Suppressor macrophage treated with lipopolysaccharide for 4 hours (primary cell): ENCODE data around the gene FAM200A.
"Not testable (repeated sequence)": the region's sequence is repeated elsewhere in the genome, so short reads cannot be mapped to it uniquely, and the experiment has no call there.

ENCODE experiments used
- DNase-seq: peaks from one replicate; pipeline ENCODE4 v3.0.0-alpha.2; 2020

FAM200A gene

DNA sequence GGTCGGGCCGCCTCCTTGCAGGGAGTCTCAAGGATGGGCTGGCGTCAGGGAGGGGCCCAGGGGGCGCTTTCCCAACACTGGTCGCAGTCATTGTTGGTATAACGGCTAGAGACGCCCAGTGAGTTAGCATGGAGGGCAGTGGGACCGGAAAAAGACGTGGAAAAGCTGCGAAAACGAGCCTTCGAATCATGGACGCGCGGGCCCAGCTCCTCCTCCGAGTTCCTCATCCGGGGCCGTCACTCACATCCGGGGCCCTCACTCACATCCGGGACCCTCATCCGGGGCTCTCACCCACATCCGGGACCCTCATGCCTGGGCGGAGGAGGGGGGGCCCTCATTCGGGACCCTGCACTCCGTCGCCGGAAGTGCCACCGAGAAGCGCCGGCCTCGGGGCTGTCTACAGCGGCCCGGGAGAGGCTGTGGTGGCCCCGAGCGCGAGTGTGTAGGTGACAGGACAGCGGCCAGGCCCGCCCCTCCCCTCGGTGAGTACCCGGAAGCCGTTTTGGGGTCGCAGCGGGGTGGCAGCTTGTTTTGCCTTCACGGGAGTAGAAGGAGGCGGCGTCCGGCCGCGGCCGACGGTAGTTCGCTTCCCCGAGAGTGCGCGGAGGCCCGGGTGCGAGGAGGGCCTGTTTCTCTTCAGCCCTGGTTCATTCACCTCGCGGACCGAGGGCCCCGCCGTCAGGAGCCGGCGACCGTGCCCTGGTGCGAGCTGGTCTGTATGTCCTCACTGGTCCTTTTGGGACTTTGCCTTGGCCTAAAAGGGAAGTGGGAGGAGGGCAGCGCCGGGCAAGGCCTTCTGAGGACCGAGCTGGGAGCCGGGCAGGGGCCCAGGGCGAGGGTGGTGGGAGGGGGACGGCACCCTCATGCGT lies 6.6 kb upstream of the FAM200A start, which contains the start of gene ZNF655:
Gene ZNF655 (plus strand): TSS at position 337 of the 869 bp plus-strand sequence. CDS start 1,918 bp downstream, outside the sequence.
- DNase-seq = peak; percentile 93

DNA sequence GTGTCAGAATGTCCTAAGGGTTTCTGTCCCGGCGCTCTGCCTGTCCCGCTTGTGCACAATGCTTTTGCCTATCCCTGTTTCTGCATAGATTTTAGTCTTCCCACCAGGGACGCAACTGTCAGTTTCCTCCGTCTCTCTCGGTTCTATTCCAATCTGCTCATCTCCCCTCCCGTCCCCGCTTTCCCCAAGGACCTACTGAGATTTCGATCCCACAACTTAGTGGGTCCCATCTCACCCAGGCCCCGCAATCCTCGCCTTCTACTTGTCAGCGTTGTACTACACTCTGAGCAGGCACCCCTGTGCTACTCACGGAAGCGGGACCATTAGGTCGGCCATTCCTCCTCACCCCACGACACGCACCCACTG lies 6.0 kb upstream of the FAM200A start:
- DNase-seq = no peak

DNA sequence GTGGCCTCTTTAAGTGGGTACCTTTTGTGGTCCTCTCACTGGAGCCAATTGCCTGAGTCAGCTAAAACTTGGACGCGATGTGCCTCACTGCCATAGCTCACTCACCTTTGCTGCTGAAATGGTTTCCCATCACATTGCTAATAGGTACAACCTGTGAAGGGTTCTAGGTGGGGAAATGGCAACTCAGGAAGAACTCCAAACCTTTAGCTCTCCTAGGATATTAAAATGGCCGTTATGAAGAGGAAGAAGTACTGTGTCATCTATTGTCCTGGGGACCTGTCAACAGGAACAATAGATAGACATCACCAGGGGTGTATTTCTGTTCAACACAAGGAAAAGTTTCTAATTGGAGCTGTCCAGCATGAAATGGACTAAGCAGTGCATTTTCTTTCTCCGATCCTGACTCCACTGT lies 5.3 kb upstream of the FAM200A start:
- DNase-seq = no peak

- DNase-seq = peak; percentile 18
Observed at GRCh38 chr7:99554939-99555338, 3.0 kb upstream of the FAM200A start.

DNA sequence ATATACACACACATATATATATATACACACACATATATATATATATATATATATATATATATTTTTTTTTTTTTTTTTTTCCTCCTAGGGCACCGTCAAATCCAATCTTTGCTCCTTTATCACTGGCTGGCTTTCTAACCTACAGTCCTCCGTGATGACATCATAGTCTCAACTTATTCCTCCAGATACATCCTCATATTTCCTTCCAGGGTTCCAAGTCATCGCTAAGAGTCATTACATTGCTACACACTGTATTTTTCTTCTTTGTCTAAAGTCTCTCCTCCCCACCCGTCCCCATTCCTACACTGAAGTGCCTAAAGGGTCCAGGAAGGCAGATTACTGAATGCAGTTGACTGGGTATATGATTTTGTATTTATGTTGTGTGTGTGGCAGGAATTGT lies 1.1 kb upstream of the FAM200A start:
- no peak for DNase-seq

- DNase-seq = no peak
Observed at GRCh38 chr7:99551334-99551733, 580 bp downstream of the FAM200A start.

DNA sequence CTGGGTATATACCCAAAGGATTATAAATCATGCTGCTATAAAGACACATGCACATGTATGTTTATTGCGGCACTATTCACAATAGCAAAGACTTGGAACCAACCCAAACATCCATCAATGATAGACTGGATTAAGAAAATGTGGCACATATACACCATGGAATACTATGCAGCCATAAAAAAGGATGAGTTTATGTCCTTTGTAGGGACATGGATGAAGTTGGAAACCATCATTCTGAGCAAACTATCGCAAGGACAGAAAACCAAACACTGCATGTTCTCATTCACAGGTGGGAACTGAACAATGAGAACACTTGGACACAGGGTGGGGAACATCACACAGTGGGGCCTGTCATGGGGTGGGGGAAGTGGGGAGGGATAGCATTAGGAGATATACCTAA lies 2.4 kb downstream of the FAM200A start:
- not testable (repeated sequence) for DNase-seq

DNA sequence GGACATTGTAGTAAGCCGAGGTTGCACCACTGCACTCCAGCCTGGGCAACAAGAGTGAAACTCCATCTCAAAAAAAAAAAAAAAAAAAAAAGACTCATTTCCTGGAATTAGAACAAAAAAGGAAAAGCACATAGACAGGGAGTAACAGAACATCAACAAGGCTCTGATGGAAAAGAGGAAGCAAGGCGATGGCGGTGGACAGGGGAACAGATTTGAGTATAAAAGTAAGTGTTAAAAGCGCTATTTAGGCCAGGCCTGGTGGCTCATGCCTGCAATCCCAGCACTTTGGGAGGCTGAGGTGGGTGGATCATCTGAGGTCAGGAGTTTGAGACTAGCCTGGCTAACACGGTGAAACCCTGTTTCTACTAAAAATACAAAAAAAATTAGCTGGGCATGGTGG lies 6.6 kb downstream of the FAM200A start:
- not testable (repeated sequence) for DNase-seq

GRCh38 chr7:99543916-99544315 lies 8.0 kb downstream of the FAM200A start:
- DNase-seq = no peak

DNA sequence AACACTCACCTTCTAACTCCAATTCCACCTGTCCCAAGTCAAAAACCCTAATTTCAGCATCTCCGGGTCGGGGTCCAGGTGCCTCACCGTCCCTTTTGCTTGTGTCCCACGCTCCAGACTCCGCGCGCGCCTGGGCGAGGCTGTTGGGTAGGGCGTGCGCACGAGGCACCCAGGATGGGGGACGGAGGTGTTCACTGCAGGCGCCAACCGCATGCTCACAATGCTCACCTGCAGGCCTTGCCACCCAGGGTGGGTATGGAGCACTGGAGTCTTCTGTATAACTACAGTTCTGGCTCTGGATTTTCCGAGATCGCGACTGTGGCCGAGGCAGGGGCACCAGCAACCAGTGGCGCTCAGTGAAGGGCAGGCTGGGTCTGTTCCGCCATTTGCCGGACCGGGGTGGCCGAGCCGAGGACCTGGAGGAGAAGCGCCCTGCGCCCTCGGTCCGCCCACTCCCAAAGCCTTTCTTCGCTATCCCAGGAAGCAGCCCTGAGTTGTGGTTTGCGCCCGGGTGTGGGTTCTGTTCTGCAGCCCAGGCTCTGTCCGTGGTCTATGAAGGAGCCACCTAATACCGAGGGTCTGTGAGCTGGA lies 8.7 kb downstream of the FAM200A start:
- DNase-seq = no peak

- no peak for DNase-seq
Observed at GRCh38 chr7:99541212-99541611, 10.7 kb downstream of the FAM200A start.

GRCh38 chr7:99540542-99540941 lies 11.4 kb downstream of the FAM200A start:
- no peak for DNase-seq

GRCh38 chr7:99539213-99539811 lies 12.6 kb downstream of the FAM200A start:
- no peak for DNase-seq

- DNase-seq = no peak
Observed at GRCh38 chr7:99535667-99536066, 16.2 kb downstream of the FAM200A start.

- no peak for DNase-seq
Observed at GRCh38 chr7:99531354-99531765, 20.6 kb downstream of the FAM200A start.

GRCh38 chr7:99525713-99526440 lies 26.0 kb downstream of the FAM200A start:
- peak; percentile 25 for DNase-seq

DNA sequence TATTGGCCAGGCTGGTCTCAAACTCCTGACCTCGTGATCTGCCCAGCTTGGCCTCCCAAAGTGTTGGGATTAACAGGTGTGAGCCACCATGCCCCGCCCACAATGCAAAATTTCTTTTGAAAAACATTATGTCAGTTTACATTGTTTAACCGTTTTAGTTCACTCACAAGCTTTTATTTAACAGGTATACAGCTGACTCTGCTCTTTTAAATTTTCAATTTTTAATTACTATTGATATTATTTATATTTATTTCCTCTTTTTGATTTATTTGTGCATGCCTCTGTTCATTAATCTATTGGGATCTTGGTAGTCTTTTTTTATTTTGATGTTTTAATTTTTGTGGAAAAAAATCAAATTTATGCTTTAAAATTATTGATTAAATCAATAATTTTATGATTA lies 30.5 kb downstream of the FAM200A start:
- no peak for DNase-seq

GRCh38 chr7:99514050-99514449 lies 37.9 kb downstream of the FAM200A start:
- peak; percentile 64 for DNase-seq

DNA sequence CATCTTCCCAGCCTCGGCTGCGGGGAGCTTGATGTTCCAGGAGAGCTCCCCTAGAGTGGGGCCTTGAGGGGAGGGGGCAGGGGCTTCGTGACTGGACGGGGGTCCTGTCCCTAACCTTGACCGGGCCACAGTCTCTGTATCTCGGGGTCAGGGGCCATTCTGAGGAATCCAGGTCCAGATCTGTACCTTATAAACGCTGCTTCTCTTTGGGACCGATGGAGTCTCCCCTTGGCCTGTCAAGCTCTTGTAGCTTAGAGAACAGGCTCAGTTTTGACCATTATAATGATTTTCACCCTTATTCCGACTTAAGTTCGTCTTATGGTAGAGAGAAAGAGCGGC lies 46.6 kb downstream of the FAM200A start:
- DNase-seq = no peak

- DNase-seq = peak; percentile 98
Observed at GRCh38 chr7:99504603-99505323, 47.2 kb downstream of the FAM200A start, which contains the start of gene ZKSCAN5. Gene ZKSCAN5, plus strand, starts transcription at chr7:99504662. Its CDS starts 1,383 bp downstream, at chr7:99506045.

- no peak for DNase-seq
Observed at GRCh38 chr7:99504281-99504602, 47.7 kb downstream of the FAM200A start.

DNA sequence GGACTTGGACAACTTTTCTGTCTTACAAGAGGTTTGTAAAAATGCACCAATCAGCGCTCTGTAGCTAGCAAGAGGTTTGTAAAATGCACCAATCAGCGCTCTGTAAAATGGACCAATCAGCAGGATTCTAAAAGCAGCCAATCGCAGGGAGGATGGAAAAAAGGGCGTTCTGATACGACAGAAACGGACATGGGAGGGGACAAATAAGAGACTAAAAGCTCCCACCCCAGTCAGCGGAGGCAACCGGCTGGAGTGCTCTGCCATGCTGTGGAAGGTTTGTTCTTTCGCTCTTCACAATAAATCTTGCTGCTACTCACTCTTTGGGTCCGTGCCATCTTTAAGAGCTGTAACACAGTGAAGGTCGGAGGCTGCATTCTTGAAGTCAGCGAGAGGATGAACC lies 50.7 kb downstream of the FAM200A start:
- not testable (repeated sequence) for DNase-seq

GRCh38 chr7:99500637-99501009 lies 51.3 kb downstream of the FAM200A start:
- no peak for DNase-seq
